Measurements from ENCODE around the gene ZNF736.
"Not testable (repeated sequence)": the region's sequence is repeated elsewhere in the genome, so short reads cannot be mapped to it uniquely, and the experiment has no call there.

Gene ZNF736

DNA sequence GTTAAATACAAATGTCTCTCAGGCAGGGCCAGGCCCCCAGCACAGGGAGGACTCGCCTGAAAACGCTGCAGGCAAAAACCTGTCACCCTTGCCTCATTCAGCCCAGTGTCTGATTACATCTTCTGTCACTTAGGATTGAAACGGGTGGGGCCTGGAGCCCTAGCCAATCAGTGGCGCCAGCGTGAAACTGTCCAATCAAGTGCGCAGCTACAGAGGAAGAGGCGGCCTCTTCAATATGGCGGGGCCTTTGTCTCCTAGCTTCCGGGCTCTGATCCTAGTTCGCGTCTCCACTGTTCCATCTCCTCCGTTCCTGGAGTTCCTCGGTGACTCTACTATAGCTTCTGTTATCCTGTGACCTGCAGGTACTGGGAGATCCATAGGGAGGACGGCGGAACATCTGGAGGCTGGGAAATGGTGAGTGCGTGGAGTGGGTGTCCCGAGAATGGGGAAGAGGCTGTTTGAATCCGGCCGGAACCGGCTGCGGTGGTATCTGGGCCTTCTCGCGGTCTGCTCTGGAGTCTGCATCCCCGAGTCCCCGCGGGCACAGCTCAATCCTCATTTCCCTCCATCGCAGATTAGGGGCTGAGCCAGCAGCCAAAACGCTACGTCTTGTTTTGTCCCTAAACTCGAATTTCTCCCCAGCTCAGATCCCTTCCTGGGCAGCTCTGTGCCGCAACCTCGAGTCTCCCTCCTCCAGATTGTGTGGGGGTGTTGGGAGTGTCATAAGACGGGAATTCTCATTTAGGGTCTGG, at the start of gene ZNF736:
Gene ZNF736 (plus strand): TSS at position 222 of the 752 bp plus-strand sequence. CDS start 190 bp downstream, at position 412.
- DNase-seq (ENCODE audit: low spot score), result peak; percentile 96

- DNase-seq (ENCODE audit: low spot score), result no peak
Measured at GRCh38 chr7:64266341-64266919, 47.3 kb upstream of the ZNF736 start.

DNA sequence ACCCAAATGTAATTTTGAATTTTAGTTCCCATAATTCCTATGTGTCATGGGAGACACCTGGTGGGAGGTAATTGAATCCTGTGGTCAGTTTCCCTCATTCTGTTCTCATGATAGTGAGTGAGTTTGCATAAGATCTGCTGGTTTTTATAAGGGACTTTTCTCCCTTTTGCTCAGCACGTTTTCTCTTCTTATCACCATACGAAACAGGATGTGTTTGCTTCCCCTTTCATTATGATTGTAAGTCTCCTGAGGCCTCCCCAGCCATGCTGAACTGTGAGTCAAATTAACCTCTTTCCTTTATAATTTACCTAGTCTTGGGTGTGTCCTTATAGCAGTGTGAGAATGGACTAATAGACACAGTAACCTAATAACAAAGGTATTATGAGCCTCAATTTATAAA, 36.1 kb upstream of the ZNF736 start:
- DNase-seq (ENCODE audit: low spot score), result no peak

- no peak for DNase-seq (ENCODE audit: low spot score)
Measured at GRCh38 chr7:64294701-64295420, 18.9 kb upstream of the ZNF736 start.

- not testable (repeated sequence) for DNase-seq (ENCODE audit: low spot score)
Measured at GRCh38 chr7:64297418-64297817, 16.3 kb upstream of the ZNF736 start.

DNA sequence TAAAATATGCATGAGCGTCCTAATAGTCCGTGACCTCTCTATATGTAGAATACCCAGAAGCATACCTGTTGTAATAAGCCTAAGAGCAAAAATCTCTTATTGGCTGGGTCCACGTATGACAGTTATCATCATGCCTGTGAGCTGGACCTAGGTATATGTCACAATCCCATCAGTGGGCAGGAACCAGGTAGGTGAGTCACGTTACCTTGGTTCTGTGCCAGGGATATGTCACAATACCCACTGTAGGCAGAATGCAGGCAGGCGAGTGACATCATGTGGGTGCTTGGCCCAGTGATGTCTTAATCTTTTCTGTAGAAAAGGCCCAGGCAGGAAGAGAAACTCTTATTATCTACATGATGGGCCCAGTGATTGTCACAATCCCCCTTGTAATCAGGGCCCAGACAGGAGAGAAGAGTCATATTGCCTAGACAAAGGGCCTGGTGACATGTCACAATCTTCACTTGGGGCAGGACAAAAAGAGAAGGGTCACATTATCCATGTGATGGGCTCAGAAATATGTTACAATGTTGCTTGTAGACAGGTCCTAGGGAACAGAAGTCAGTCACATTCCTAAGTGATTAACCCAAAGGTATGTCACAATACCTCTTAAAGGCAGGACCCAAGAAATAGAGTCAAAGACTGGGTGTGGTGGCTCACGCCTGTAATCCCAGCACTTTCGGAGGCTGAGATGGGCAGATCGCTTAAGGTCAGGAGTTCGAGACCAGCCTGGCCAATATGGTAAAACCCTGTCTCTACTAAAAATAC, 12.9 kb upstream of the ZNF736 start:
- no peak for DNase-seq (ENCODE audit: low spot score)

DNA sequence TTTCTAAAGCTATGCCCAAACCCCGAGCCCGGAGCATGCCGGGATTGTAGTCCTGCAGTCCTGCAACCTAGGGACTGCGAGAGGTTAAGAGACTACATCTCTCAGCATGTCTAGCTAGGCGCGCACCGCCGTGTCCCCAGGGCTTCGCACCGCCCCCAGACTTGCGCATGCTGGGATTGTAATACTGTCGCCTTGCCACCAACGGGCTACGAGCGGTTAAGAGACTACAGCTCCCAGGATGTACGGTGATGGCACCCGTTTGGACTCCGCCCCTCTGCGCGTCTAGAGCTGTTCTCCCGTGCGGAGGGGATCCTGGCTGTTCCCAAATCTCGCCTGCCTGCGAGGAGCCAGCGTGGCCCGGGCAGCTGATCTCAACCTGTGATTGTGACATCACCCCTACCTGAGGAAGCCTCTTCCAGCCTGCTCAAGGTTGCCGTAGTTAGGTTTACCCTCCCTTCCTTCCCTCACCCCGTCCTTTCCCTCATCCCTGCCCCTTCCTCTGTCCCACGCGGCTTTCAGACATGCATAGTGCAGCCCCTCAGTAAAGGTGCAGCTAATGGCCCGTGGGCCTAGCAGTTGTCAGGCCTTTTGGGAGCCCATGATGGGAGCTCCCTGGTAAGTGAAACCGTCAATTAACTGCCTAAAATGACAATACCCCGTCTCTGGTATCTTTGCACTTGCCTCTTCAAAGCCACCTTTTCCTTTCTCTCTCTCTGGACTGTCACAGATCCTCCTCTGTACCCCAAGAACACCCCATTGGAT, 6.3 kb upstream of the ZNF736 start:
- DNase-seq (ENCODE audit: low spot score), result peak; percentile 87

DNA sequence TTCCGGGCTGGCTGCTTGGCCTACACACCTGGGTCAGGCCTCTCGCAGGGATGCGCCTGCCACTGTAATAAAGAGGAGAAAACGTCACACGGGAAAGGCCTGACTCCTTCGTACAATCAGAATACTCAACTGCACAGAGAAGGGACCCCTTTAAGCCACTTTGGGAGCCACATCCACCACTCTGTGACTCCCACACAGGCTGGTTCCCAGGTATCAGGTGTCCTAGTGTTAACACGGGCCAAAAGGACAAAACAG, 5.8 kb upstream of the ZNF736 start:
- no peak for DNase-seq (ENCODE audit: low spot score)

DNA sequence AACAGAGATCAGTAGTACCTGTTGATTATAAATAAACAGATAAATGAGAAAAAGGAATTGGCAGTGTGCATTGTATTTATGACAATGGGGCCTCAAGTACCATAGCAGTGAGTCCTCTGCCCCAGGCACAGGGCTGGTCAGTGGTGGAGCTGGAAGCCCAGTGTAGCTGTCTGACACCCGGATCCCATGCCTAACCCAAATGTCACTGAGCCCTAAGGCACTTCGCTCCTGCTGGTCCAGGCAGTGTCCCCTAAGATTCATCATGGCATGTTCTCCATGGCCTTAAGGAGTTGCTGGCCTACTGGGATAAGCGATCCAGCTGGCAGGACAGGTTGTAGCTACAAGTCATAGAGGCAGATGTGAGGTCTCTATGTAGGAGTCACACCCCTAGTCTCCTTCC, 3.3 kb upstream of the ZNF736 start:
- no peak for DNase-seq (ENCODE audit: low spot score)

- no peak for DNase-seq (ENCODE audit: low spot score)
Measured at GRCh38 chr7:64312826-64313225, 935 bp upstream of the ZNF736 start.

GRCh38 chr7:64314566-64314965, 805 bp downstream of the ZNF736 start:
- no peak for DNase-seq (ENCODE audit: low spot score)

GRCh38 chr7:64316031-64316742, 2.4 kb downstream of the ZNF736 start:
- not testable (repeated sequence) for DNase-seq (ENCODE audit: low spot score)

GRCh38 chr7:64320547-64321513, 7.1 kb downstream of the ZNF736 start:
- DNase-seq (ENCODE audit: low spot score), result no peak

DNA sequence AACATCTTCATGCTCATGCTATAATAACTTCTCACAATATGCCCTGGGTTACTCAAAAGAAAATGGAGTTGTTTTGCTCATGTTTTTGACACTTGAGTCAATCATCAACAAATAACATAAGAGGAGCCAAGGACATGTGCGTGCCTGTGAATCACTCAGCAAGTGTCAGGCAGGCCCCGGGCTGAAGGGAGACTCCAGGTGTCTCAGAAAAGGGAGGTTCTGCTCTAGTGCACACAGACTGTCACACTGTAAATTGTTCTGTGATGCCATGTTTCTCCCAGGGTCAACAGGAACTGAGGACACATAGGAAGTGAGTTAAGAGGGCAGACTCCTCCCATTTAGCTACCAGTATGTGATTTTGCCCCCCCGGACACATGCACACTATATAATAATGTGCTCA, 10.4 kb downstream of the ZNF736 start:
- not testable (repeated sequence) for DNase-seq (ENCODE audit: low spot score)

DNA sequence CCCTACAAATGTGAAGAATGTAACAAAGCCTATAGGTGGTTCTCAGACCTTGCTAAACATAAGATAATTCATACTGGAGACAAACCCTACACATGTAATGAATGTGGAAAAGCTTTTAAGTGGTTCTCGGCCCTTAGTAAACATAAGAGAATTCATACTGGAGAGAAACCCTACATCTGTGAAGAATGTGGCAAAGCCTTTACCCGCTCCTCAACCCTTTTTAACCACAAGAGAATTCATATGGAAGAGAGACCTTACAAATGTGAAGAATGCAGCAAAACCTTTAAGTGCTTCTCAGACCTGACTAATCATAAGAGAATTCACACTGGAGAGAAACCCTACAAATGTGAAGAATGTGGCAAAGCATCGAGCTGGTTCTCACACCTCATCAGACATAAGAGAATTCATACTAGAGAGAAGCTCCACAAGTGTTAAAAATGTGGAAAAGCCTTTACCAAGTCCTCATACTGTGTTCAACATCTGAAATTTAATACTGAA, 35.0 kb downstream of the ZNF736 start:
- DNase-seq (ENCODE audit: low spot score), result not testable (repeated sequence)

GRCh38 chr7:64359543-64359942, 45.8 kb downstream of the ZNF736 start:
- no peak for DNase-seq (ENCODE audit: low spot score)

DNA sequence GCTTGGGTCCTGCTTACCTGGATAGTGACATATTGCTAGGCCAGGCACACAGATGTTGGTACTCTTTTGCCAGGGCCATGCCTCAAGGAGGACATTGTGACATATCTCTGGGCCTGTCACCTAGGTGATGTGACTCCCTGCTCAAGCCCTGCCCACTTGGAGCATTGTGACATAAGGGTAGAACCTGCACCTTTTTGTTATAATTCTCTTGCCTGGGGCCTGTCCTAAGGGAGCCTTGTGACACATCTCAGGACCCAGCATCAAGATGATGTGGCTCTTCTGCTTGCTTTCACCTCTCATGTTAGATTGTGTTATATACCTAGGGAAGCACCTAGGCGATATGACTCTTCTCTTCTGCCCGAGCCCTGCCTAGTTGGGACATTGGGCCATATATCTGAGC, 57.4 kb downstream of the ZNF736 start:
- DNase-seq (ENCODE audit: low spot score), result no peak

GRCh38 chr7:64373017-64373416, 59.3 kb downstream of the ZNF736 start:
- no peak for DNase-seq (ENCODE audit: low spot score)

DNA sequence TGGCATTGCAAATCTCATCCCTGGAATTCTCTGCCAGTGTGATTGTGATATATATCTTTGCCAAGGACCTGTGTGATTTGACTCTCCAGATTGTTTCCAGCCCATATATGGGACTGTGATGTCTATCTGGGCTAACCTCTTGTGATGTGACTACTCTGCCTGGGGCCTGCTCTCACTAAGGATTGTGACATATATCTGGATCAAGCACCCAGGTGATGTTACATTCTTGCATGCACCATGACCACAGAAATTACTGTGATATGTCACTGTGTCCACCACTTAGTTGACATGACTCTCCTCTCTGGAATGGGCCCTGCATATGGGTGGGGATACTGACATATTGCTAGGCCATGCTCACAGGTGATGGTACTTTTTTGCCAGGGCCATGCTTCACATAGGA, 86.6 kb downstream of the ZNF736 start:
- DNase-seq (ENCODE audit: low spot score), result no peak

Measured in AG20443 (cell line).